ENCODE results near the gene CFAP77.

Gene CFAP77

GRCh38 chr9:132422574-132422973 lies 12.6 kb downstream of the CFAP77 start:
- H3K27ac ChIP-seq: no peak overlapping the region
- TF ChIP-seq CTCF (IDR thresholded peaks at IDR 0.05) (no peak), ZFX (IDR thresholded peaks at IDR 0.05; ENCODE audit: borderline replicate concordance) (no peak)

- TF ChIP-seq ZFX (IDR thresholded peaks at IDR 0.05; ENCODE audit: borderline replicate concordance) (no peak), CTCF (IDR thresholded peaks at IDR 0.05) (no peak)
- no peak overlapping the region for H3K27ac ChIP-seq
Measured at GRCh38 chr9:132423503-132423902, 13.5 kb downstream of the CFAP77 start.

GRCh38 chr9:132424857-132425674 lies 15.1 kb downstream of the CFAP77 start:
- TF ChIP-seq ZFX (IDR thresholded peaks at IDR 0.05; ENCODE audit: borderline replicate concordance) (no peak), CTCF (IDR thresholded peaks at IDR 0.05) (no peak)
- H3K27ac ChIP-seq: no peak overlapping the region

GRCh38 chr9:132425675-132426062 lies 15.7 kb downstream of the CFAP77 start:
- H3K27ac ChIP-seq: no peak overlapping the region
- TF ChIP-seq ZFX (IDR thresholded peaks at IDR 0.05; ENCODE audit: borderline replicate concordance) (no peak), CTCF (IDR thresholded peaks at IDR 0.05) (no peak)

GRCh38 chr9:132426639-132427414 lies 16.8 kb downstream of the CFAP77 start:
- no peak overlapping the region for H3K27ac ChIP-seq
- TF ChIP-seq CTCF (IDR thresholded peaks at IDR 0.05) (no peak), ZFX (IDR thresholded peaks at IDR 0.05; ENCODE audit: borderline replicate concordance) (no peak)

GRCh38 chr9:132430998-132431397 lies 21.0 kb downstream of the CFAP77 start:
- TF ChIP-seq CTCF (IDR thresholded peaks at IDR 0.05) (no peak), ZFX (IDR thresholded peaks at IDR 0.05; ENCODE audit: borderline replicate concordance) (no peak)
- no peak overlapping the region for H3K27ac ChIP-seq

GRCh38 chr9:132434881-132435280 lies 24.9 kb downstream of the CFAP77 start:
- no peak for TF ChIP-seq CTCF (IDR thresholded peaks at IDR 0.05)
- no peak for TF ChIP-seq ZFX (IDR thresholded peaks at IDR 0.05; ENCODE audit: borderline replicate concordance)
- H3K27ac ChIP-seq: no peak overlapping the region

Measured in 22Rv1 (cell line).